Glomerular visceral epithelial cell (primary cell): ENCODE measurements around the gene DNAAF5.
"Not testable (repeated sequence)": the region's sequence is repeated elsewhere in the genome, so short reads cannot be mapped to it uniquely, and the experiment has no call there.

ENCODE experiments used
- DNase-seq: peaks from one replicate; pipeline ENCODE4 v3.0.0-alpha.2; 2016; ENCODE audit errors: extremely low spot score

The DNAAF5 gene

DNA sequence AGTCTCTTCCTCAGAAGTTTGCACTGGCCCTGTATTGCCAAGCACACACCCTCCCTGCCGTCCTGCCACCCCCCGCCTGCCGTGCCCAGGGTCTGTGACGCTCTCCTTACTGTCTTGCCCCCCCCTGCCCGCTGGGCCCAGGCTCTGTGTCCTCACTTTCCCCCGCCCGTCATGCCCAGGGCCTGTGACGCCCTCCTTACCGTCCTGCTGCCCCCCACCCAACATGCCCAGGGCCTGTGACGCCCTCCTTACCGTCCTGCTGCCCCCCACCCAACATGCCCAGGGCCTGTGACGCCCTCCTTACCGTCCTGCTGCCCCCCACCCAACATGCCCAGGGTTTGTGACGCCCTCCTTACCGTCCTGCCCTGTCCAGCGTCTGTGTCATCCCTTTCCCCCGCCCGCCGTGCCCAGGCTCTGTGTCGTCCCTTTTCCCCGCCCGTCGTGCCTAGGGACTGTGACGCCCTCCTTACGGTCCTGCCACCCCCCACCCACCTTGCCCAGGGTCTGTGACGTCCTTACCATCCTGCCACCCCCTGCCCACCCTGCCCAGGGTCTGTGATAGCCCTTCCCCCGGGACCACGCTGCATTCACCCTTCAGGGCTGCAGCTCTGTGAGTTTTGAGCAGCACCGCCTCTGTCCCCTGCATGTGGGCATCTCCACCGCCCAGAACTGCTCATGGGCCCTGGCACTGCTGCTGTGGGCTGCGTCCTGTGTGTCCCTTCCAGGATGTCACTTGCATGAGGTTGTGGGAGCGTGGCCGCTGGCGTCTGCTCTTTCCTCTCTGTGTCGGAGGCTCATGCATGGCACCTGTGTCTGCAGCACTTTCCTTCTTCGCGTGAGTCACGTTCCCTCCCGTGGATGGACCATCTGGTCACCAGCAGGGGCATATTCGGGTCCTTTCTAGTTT lies 19.9 kb downstream of the DNAAF5 start:
- no peak for DNase-seq

- no peak for DNase-seq
Observed at GRCh38 chr7:747186-747585, 20.7 kb downstream of the DNAAF5 start.

DNA sequence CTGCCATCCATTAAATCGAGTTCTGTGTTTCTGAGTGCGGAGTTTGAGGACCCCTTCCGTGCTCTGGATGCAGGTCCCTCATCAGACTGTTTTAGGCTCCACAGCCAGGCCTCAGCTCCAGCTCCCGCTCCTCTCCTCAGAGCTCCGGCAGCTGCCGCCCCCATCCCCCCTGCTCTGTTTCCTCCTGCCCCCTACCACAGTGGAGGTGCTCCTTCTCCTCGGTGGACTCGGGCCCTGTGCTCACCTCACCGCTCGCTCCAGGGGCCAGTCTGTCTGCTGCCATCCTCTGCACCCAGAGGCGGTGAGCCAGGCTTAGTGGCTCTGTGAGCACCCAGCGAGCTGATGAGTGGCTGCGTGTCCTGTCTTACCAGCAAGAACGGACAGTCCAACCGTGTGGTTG lies 21.9 kb downstream of the DNAAF5 start:
- no peak for DNase-seq

DNA sequence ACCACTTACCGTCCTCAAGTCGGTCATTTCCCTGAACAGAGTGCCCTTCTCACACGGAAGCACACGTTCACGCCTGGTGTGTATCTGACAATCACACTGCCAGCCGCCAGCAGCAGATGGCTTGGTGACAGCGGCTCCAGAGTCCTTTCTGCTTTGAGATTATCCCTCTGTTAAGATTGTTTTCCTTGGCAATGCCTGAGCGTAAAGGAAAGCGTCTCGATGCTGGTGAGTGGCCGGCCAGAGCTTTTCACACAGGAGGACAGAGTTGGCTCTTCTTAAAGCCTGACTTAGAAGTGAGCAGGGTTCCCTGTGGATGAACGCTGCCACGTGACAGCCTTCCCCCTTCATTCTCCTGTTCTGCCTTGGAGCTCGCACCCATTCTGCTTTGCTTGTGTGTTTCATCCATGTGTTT lies 22.6 kb downstream of the DNAAF5 start:
- no peak for DNase-seq

DNA sequence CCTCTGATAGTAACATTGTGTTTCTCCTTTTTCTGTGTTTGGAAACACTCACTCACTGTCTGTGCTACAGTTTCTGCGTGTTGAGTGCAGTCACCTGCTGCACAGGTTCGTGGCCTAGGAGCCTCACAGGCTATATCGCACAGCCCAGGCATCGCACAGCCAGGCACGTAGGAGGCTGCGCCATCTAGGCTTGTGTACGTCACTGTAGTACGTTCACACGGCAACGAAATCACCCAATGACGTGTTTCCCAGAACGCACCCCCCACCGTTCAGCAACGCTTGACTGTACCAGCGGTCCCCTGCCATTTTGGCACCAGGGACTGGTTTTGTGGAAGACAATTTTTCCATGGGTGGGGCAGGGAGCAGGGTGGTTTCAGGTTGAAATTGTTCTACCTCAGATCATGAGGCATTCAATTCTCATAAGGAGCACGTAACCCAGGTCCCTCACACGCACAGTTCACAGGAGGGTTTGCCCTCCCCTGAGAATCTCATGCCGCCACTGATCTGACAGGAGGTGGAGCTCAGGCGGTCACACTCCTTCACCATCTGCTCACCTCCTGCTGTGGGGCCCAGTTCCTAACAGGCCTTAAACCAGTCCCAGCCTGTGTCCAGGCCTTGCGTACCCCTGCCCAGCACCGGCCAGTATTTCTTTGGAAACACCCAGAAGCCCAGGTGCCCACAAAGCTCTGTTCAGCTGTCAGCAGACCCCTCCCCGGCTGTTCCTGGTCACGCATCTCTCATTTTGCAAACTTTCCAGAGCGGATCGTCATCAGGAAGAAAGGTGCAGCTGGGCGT lies 23.8 kb downstream of the DNAAF5 start:
- no peak for DNase-seq

GRCh38 chr7:751826-752225 lies 25.3 kb downstream of the DNAAF5 start:
- DNase-seq, result no peak

DNA sequence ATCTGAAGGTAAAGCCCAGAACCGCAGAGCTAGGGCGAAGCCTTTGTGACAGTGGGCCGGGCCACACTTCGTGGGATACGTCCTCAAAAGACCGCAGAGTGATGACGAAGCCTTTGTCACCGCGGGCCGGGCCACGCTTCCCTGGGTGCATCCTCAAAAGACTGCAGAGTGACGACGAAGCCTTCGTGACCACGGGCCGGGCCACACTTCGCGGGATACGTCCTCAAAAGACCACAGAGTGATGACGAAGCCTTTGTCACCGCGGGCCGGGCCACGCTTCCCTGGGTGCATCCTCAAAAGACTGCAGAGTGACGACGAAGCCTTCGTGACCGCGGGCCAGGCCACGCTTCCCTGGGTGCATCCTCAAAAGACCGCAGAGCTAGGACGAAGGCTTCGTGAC lies 25.8 kb downstream of the DNAAF5 start:
- DNase-seq, result not testable (repeated sequence)

DNA sequence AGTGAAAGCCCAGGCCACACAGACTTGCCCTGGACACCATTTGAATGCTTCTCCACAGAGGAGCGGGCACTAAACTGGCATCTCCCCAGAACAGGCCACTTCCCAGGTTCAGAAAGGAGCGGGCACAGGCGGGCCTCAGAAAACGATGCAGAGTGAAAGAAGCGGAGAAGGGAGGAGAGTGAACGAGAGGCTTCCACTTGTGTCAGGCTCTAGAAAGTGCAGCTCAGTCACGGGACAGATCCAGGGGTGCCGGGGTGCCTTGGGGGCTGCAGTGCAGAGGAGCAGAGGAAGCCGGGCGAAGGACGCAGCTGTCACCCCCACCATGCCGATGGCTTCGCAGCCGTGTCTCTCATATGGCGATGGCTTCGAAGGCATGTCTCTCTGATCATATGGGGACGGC lies 26.7 kb downstream of the DNAAF5 start:
- DNase-seq, result no peak

- no peak for DNase-seq
Observed at GRCh38 chr7:754531-755412, 28.3 kb downstream of the DNAAF5 start.

DNA sequence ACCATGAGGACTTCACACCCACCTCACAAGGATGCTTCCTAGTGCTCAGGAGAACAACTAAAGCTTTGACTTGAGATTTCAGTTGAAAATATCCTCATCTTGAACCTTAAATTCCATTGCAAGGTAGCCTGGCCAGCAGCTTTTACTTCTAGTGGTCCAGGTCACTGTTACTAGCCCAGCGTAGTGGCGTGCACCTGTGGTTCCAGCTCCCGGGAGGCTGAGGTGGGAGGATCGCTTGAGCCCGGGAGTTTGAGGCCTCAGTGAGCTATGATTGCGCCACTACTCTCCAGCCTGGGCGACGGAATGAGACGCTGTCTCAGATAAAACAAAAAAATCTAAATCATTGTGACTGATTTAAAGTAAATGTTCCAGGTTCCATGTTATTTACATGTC lies 28.9 kb downstream of the DNAAF5 start:
- no peak for DNase-seq

DNA sequence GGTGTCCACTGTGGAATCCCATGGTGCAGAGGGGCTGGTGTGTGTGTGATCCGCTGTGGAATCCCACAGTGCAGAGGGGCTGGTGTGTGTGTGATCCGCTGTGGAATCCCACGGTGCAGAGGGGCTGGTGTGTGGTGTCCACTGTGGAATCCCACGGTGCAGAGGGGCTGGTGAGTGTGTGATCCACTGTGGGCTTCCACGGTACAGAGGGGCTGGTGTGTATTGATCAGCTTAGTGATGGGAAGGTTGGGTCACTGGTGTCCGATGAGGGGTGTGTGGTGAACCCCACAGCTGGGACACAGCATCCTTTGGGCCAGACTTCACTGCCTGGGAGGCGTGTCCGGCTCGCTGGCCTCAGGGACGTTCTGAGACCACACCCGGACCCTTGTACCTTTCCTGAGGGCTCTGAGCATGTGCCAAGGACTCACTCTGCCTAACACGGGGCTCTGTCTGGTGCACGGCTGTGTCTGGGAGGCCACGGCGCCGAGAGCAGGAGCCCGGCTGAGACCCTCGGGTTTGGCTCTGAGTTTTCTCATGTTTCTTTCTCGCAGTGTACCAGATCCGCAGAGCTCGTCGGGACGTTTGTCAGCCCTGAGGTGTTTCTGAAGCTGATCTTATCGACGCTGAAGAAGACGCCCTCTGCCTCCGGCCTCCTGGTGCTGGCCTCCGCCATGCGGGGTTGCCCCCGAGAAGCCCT lies 29.9 kb downstream of the DNAAF5 start:
- no peak for DNase-seq

- DNase-seq, result no peak
Observed at GRCh38 chr7:756928-757560, 30.5 kb downstream of the DNAAF5 start.

GRCh38 chr7:757741-758163 lies 31.3 kb downstream of the DNAAF5 start:
- DNase-seq, result no peak

- no peak for DNase-seq
Observed at GRCh38 chr7:759569-759968, 33.1 kb downstream of the DNAAF5 start.

GRCh38 chr7:760006-760405 lies 33.5 kb downstream of the DNAAF5 start:
- DNase-seq, result no peak

DNA sequence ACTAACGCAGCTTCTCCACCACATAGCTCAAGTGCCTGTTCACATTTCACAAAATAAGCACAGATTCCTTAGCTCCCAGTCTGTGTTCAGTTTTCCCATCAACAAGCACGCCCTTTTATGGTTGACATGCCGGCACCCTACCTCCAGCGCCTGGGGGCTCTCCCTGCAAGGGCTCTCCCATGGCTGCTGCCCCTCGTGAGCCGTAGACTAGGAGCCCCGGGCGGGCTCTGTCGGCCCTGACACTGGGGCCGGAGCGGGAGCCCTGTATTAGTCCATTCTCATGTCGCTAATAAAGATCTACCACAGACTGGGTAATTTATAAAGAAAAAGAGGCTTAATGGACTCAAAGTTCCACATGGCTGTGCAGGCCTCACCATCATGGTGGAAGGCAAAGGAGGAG lies 34.6 kb downstream of the DNAAF5 start:
- no peak for DNase-seq

DNA sequence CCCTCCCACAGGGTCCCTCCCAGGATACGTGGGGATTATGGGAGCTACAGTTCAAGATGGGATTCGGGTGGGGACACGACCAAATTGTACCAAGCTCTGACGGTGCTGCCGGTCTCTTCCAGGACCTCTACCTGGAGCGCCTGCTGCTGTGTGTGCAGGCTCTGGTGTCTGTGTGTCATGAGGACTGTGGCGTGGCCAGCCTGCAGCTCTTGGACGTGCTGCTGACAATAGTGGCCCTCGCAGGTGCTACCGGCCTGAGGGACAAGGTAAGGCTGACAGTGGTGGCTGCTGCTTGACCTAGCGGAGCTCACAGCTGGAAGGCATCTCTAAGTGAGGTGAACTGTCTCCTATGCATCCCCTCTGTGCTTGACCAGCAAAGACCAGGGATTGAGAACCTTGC lies 35.1 kb downstream of the DNAAF5 start:
- DNase-seq, result no peak

GRCh38 chr7:762885-763284 lies 36.4 kb downstream of the DNAAF5 start:
- no peak for DNase-seq

- no peak for DNase-seq
Observed at GRCh38 chr7:763762-764161, 37.3 kb downstream of the DNAAF5 start.

GRCh38 chr7:765383-765782 lies 38.9 kb downstream of the DNAAF5 start:
- no peak for DNase-seq

DNA sequence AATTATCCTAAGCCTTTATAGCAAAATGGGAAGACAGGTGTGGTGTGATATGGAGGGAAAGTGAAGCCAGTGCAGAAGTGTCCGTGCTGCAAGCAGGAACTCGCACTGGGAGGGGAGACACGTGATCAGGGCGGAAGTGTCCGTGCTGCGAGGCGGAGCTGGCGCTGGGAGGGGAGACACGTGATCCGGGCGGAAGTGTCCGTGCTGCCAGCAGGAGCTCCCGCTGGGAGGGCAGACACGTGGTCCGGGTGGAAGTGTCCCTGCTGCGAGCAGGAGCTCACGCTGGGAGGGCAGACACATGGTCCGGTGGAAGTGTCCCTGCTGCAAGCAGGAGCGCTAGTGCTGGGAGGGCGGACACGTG lies 41.1 kb downstream of the DNAAF5 start:
- peak; percentile 92 for DNase-seq
